ENCODE measurements around the gene HENMT1.

The HENMT1 gene

DNA sequence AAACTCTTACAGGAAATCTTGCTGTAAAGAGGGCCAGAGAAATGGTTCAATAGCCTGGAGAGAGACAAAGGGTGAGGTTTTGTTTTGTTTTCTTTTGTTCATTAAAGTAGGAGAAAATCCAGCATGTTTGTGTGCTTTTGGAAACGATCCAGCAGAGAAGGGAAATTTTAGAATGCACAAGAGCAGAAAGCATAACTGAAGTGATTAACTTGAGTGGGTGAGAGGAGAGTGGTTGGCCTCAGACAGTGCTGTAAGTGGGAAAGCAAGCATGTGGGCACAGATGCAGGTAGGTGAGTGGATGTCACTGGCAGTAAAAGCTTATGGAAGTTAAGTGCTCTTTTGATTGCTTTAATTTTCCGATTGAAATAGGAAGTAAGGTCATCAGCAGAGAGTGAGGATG is 50.8 kb downstream of the HENMT1 start:
- H3K9me3 ChIP-seq (ENCODE audit: control insufficient read depth, low read length): no peaks in the 10 kb centered on the region
- H3K4me2 ChIP-seq (ENCODE audit: low read length): no peak overlapping the region
- H3K36me3 ChIP-seq (ENCODE audit: control insufficient read depth, insufficient read depth, low read length): no peaks in the 10 kb centered on the region
- peaks cover 4% of the 10 kb centered on the region for H3K4me1 ChIP-seq
- TF ChIP-seq, protein P1, sequence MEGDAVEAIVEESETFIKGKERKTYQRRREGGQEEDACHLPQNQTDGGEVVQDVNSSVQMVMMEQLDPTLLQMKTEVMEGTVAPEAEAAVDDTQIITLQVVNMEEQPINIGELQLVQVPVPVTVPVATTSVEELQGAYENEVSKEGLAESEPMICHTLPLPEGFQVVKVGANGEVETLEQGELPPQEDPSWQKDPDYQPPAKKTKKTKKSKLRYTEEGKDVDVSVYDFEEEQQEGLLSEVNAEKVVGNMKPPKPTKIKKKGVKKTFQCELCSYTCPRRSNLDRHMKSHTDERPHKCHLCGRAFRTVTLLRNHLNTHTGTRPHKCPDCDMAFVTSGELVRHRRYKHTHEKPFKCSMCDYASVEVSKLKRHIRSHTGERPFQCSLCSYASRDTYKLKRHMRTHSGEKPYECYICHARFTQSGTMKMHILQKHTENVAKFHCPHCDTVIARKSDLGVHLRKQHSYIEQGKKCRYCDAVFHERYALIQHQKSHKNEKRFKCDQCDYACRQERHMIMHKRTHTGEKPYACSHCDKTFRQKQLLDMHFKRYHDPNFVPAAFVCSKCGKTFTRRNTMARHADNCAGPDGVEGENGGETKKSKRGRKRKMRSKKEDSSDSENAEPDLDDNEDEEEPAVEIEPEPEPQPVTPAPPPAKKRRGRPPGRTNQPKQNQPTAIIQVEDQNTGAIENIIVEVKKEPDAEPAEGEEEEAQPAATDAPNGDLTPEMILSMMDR (IDR thresholded peaks at IDR 0.05): no peak
- H3K79me2 ChIP-seq: no peaks in the 10 kb centered on the region
- H3K9ac ChIP-seq: no peak overlapping the region
- no peaks in the 10 kb centered on the region for H3K27me3 ChIP-seq (ENCODE audit: control insufficient read depth, insufficient read depth, low read length)
- no peak overlapping the region for H3K4me3 ChIP-seq (ENCODE audit: low read depth, low read length)
- no peak overlapping the region for H3K27ac ChIP-seq
- H2AFZ ChIP-seq: peak overlapping the region; percentile 42

DNA sequence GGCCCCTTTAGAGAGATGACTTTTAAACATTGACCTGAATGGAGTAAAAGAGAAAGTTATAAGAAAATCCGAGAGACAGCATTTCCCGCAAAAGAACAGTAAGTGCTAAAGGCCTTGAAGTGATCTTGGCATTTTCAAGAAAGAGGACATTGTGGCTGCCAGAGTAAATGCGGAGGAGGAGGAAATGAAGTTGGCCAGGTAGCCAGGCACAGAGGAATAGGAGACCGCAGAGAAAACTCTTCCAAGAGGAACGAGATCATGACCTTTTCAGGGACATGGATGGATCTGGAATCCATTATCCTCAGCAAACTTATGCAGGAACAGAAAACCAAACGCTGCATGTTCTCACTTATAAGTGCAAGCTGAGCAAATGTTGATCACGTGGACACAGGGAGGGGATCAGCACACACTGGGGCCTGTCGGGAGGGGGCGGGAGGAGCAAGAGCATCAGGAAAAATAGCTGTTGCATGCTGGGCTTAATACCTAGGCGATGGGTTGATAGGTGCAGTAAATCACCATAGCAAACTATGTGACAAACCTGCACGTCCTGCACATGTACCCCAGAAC is 51.3 kb downstream of the HENMT1 start:
- peak overlapping the region; percentile 19 for H3K27ac ChIP-seq

DNA sequence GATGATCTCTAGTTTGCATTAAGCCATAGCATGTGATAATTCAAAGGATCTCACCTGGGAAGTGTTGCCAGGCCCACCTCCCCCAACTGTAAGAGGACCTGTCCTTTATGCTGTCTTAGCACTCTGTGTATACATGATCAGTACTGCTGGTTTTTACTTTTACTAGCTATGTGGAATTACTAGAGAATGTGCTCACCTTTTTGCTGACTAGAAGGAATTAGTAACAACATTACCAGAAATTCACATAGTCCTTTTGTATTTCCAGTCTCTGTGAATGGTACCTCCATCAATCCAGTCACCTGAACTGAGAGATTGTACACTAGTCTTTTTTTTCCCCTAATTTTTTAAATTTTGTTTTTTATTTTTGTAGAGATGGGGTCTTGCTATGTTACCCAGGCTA is 54.4 kb downstream of the HENMT1 start:
- Histone ChIP-seq H3K9ac (no peak overlapping the region), H3K4me2 (ENCODE audit: low read length) (no peak overlapping the region), H3K4me3 (ENCODE audit: low read depth, low read length) (no peak overlapping the region), H3K27ac (no peak overlapping the region), H3K9me3 (ENCODE audit: control insufficient read depth, low read length) (no peaks in the 10 kb centered on the region), H3K27me3 (ENCODE audit: control insufficient read depth, insufficient read depth, low read length) (no peaks in the 10 kb centered on the region), H3K4me1 (peaks cover 4% of the 10 kb centered on the region), H3K79me2 (no peaks in the 10 kb centered on the region), H3K36me3 (ENCODE audit: control insufficient read depth, insufficient read depth, low read length) (no peaks in the 10 kb centered on the region), H2AFZ (no peak overlapping the region)
- TF ChIP-seq, protein P1 (IDR thresholded peaks at IDR 0.05): no peak

More for the DNA sequence above, 51.3 kb downstream of the HENMT1 start:
- Histone ChIP-seq H3K9me3 (ENCODE audit: control insufficient read depth, low read length) (no peaks in the 10 kb centered on the region), H3K4me1 (peaks cover 4% of the 10 kb centered on the region), H3K27me3 (ENCODE audit: control insufficient read depth, insufficient read depth, low read length) (no peaks in the 10 kb centered on the region), H2AFZ (peak overlapping the region; percentile 42), H3K9ac (no peak overlapping the region), H3K4me2 (ENCODE audit: low read length) (no peak overlapping the region), H3K4me3 (ENCODE audit: low read depth, low read length) (no peak overlapping the region), H3K79me2 (no peaks in the 10 kb centered on the region), H3K36me3 (ENCODE audit: control insufficient read depth, insufficient read depth, low read length) (no peaks in the 10 kb centered on the region)
- TF ChIP-seq, protein P1 (IDR thresholded peaks at IDR 0.05): no peak

DNA sequence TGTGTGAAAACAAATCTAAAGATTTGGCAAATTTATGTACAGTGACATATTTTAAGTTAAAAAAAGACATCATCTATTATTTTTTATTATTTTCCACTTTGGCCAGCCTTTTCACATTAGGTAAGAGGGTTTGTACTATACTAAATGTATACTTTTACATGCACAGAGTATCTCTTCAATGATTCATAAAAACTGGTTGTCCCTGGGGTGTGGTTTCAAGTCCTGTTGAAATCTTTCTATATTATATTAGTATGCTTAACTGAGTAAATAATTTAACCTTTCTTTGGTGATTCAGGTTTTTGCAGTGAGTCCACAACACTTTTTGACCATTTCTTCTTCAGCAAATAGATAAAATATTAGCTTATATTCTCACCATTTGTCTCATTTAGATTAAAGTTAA is 55.3 kb downstream of the HENMT1 start:
- TF ChIP-seq, protein P1 (IDR thresholded peaks at IDR 0.05): no peak
- no peak overlapping the region for H2AFZ ChIP-seq
- no peak overlapping the region for H3K4me3 ChIP-seq (ENCODE audit: low read depth, low read length)
- no peak overlapping the region for H3K9ac ChIP-seq
- H3K27ac ChIP-seq: no peak overlapping the region
- H3K4me1 ChIP-seq: peaks cover 4% of the 10 kb centered on the region
- no peaks in the 10 kb centered on the region for H3K79me2 ChIP-seq
- H3K9me3 ChIP-seq (ENCODE audit: control insufficient read depth, low read length): no peaks in the 10 kb centered on the region
- H3K4me2 ChIP-seq (ENCODE audit: low read length): no peak overlapping the region
- H3K27me3 ChIP-seq (ENCODE audit: control insufficient read depth, insufficient read depth, low read length): no peaks in the 10 kb centered on the region
- no peaks in the 10 kb centered on the region for H3K36me3 ChIP-seq (ENCODE audit: control insufficient read depth, insufficient read depth, low read length)

DNA sequence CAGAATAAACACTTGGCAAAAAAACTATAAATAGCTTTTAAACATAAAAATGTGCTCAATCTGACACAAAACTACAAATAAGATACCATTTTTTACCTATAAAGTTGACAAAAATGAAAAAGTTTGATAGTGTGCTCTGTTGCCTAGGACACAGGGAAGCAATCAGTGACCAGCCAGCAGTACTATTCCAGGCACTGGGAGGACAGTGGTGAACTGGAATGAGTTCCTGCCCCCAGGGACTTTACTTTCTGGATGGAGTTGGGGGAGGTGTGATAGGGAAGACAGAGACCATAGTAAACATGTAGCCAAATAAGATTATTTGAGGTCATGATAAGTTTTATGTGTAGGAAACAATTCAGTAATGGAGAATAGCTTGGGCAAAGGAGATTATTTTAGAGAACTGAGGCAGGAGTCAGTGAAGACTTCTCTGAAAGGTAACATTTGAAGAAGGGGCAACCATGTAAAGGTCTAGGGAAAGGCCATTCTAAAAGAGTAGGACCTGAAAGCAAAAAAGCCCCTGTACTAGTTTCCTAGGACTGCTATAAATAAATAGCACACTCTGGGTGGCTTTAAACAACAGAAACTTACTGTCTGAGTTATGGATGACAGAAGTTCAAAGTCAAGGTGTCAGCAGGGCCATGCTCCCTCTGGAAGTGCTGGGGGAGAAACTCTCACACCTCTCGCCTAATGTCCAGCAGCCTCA is 59.0 kb downstream of the HENMT1 start:
- H3K4me2 ChIP-seq (ENCODE audit: low read length): no peak overlapping the region
- H3K4me1 ChIP-seq: peaks cover 4% of the 10 kb centered on the region
- no peak overlapping the region for H3K9ac ChIP-seq
- TF ChIP-seq, protein P1 (IDR thresholded peaks at IDR 0.05): no peak
- H2AFZ ChIP-seq: no peak overlapping the region
- no peaks in the 10 kb centered on the region for H3K79me2 ChIP-seq
- H3K4me3 ChIP-seq (ENCODE audit: low read depth, low read length): no peak overlapping the region
- H3K9me3 ChIP-seq (ENCODE audit: control insufficient read depth, low read length): no peaks in the 10 kb centered on the region
- no peaks in the 10 kb centered on the region for H3K27me3 ChIP-seq (ENCODE audit: control insufficient read depth, insufficient read depth, low read length)
- no peak overlapping the region for H3K27ac ChIP-seq
- H3K36me3 ChIP-seq (ENCODE audit: control insufficient read depth, insufficient read depth, low read length): no peaks in the 10 kb centered on the region
